ENCODE measurements around the gene CACYBP. TPM values are rescaled to one million over a fixed set of nuclear protein-coding genes. Genes with fewer than 3 reads are reported as not detected.

The CACYBP gene
- total RNA-seq, 1 experiment from 2014 or later: 137 TPM

- intact Hi-C loops (cut with micrococcal nuclease; ENCODE audit: unreplicated experiment) (no loop called here), in situ Hi-C loops (cut with HindIII; ENCODE audit: low pct_unique_long_range_greater_than_20kb, low sequenced_read_pairs) (no loop called here)
- no peaks in the 10 kb centered on the region for H3K36me3 ChIP-seq (ENCODE audit: control insufficient read depth, insufficient read depth, low read length)
- no peak overlapping the region for H3K4me3 ChIP-seq (ENCODE audit: low read depth in 2 of 2, low read length in 2 of 2)
- DNase-seq (ENCODE audit: low read depth, low spot score) (no peak), ATAC-seq (no peak)
- ChIA-PET CTCF (no interaction called here), POLR2A (interaction anchor here (0.7 kb wide), 1 partner anchor 48 kb away, joined by 4 read pairs; the partner anchor contains the start of gene MRPS14)
- no peak for TF ChIP-seq REST (IDR thresholded peaks at IDR 0.05; ENCODE audit: insufficient read depth in 1 of 2, low read depth in 2 of 2, low read length in 1 of 2)
- TF ChIP-seq TCF7L2 (IDR thresholded peaks at IDR 0.05; ENCODE audit: low read depth, low read length): no peak
- TF ChIP-seq SIN3A (IDR thresholded peaks at IDR 0.05; ENCODE audit: borderline replicate concordance, insufficient read depth, low read depth, low read length): no peak
- no peak for TF ChIP-seq CTCF (IDR thresholded peaks at IDR 0.05)
- H3K27ac ChIP-seq (ENCODE audit: low read length): no peak overlapping the region
- no peaks in the 10 kb centered on the region for H3K4me1 ChIP-seq (ENCODE audit: control insufficient read depth, insufficient read depth, low read length)
- BruUV-seq (replicated peaks): no TSS peak
- no peaks in the 10 kb centered on the region for H3K9me3 ChIP-seq (ENCODE audit: control insufficient read depth, insufficient read depth, low read depth, low read length)
- H3K27me3 ChIP-seq (ENCODE audit: control insufficient read depth, insufficient read depth, low read length): no peaks in the 10 kb centered on the region
These were observed 24.0 kb upstream of the CACYBP start for GRCh38 chr1:174975764-174976163.

- in situ Hi-C loops (cut with HindIII; ENCODE audit: low pct_unique_long_range_greater_than_20kb, low sequenced_read_pairs): no loop called here
- H3K4me3 ChIP-seq (ENCODE audit: low read depth in 2 of 2, low read length in 2 of 2): no peak overlapping the region
- no peak for ATAC-seq
These were observed 23.2 kb upstream of the CACYBP start for GRCh38 chr1:174976436-174977108.

More at GRCh38 chr1:174976436-174977108, 23.2 kb upstream of the CACYBP start:
- POLR2A ChIA-PET: interaction anchor here (0.5 to 0.7 kb wide), 2 partner anchors 47 to 98 kb away, joined by 4 to 8 read pairs; partner anchors contain the start of gene MRPS14
- TF ChIP-seq SIN3A (IDR thresholded peaks at IDR 0.05; ENCODE audit: borderline replicate concordance, insufficient read depth, low read depth, low read length): no peak
- no peak for TF ChIP-seq REST (IDR thresholded peaks at IDR 0.05; ENCODE audit: insufficient read depth in 1 of 2, low read depth in 2 of 2, low read length in 1 of 2)
- no peak for TF ChIP-seq POLR2AphosphoS5 (IDR thresholded peaks at IDR 0.05; ENCODE audit: low read depth, low read length)
- H3K27ac ChIP-seq (ENCODE audit: low read length): no peak overlapping the region
- BruUV-seq (replicated peaks): no TSS peak
- H3K4me1 ChIP-seq (ENCODE audit: control insufficient read depth, insufficient read depth, low read length): no peaks in the 10 kb centered on the region
- DNase-seq (ENCODE audit: low read depth, low spot score): no peak
- intact Hi-C loops (cut with micrococcal nuclease; ENCODE audit: unreplicated experiment): no loop called here
- H3K27me3 ChIP-seq (ENCODE audit: control insufficient read depth, insufficient read depth, low read length): no peaks in the 10 kb centered on the region
- CTCF ChIA-PET: no interaction called here
- no peaks in the 10 kb centered on the region for H3K36me3 ChIP-seq (ENCODE audit: control insufficient read depth, insufficient read depth, low read length)
- H3K9me3 ChIP-seq (ENCODE audit: control insufficient read depth, insufficient read depth, low read depth, low read length): no peaks in the 10 kb centered on the region

Measured in Panc1 (cell line).